ENCODE data around the gene CWC27.
"Not testable (repeated sequence)": the region's sequence is repeated elsewhere in the genome, so short reads cannot be mapped to it uniquely, and the experiment has no call there.

CWC27 gene

GRCh38 chr5:64788156-64788555, 19.4 kb downstream of the CWC27 start:
- no peak for DNase-seq (ENCODE audit: low read depth)

- DNase-seq (ENCODE audit: low read depth): no peak
Observed at GRCh38 chr5:64789457-64789856, 20.7 kb downstream of the CWC27 start.

DNA sequence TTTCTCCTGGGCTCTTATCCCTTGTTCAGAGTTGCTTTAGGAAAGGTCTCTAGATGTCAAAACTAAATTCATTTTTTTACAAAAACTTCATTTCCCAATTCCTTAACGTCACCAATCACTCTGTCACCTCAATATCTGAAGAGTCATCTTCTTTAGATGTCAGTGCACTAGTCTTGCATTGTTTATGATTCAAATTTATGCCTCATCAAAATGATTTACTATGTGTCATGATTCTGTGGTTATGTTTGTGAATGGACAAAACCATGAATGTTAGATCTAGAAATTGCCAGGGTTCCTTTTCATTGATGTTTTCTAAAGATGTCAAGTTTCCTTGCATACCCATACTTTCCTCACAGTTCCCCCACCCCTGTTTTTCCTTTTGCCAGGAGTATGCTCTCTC, 21.5 kb downstream of the CWC27 start:
- no peak for DNase-seq (ENCODE audit: low read depth)

- no peak for DNase-seq (ENCODE audit: low read depth)
Observed at GRCh38 chr5:64792469-64792868, 23.7 kb downstream of the CWC27 start.

DNA sequence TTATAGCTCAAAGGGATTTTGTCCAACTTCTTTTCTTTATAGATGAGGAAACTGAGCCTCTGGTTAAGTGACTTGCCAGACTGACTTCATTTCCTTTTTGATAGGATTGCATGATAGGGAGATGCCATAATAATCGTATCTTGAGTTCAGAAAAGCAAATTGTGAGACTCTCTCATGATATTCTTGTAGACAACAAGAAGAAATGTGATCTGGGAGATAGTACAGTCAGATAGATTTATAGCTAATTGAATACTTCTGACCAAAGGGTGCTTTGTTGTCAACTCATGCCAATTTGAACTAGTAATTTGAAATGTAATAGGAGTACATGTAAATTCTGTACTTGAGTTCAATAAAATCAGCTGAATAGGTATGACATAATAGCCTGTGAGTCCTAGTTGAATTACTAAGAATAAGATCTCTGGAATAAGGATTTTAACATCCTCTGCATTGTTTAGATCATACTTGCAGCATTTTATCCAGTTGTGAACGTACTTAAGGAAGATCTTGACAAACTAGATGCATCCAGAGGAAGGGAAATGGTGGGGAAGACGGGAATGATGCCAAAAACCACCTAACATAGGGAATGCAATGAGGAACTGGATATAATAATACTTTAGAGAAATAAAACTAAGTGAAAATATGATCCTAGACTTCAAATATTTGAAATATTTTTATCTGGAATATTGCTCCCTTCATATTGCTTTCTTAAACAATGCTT, 25.5 kb downstream of the CWC27 start:
- DNase-seq (ENCODE audit: low read depth): no peak

DNA sequence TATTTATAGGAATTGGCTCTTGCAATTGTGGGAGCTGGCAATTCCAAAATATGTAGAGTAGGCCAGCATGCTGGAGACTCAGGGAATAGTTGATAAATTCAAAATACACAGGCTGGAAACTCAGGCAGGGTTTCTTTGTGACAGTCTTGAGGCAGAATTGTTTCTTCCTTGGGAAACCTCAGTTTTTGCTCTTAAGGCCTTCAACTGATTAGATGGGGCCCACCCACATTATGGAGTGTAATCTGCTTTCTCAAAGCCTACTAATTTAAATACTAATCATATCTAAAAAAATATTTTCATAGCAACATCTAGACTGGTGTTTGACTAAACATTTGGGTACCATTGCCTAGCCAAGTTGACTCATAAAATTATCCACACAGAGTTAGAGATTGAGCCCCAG, 27.6 kb downstream of the CWC27 start:
- DNase-seq (ENCODE audit: low read depth): no peak

- no peak for DNase-seq (ENCODE audit: low read depth)
Observed at GRCh38 chr5:64800926-64801325, 32.2 kb downstream of the CWC27 start.

DNA sequence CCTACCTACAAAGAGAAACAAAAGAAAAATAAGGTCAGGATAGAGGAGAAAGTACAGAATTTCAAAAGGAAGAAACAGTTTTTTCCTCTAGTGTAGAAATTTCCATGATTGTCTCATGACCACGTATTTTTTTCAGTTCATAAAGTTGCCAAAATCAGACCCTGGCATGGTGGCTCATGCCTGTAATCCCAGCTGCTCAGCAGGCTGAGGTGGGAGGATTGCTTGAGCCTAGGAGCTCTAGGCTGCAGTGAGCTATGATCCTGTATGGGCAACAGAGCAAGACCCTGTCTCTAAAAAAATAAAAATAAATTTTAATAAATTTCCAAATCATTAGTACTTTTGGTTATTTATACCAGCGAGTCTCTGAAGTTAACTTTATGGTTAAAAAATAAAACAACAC, 37.8 kb downstream of the CWC27 start:
- no peak for DNase-seq (ENCODE audit: low read depth)

DNA sequence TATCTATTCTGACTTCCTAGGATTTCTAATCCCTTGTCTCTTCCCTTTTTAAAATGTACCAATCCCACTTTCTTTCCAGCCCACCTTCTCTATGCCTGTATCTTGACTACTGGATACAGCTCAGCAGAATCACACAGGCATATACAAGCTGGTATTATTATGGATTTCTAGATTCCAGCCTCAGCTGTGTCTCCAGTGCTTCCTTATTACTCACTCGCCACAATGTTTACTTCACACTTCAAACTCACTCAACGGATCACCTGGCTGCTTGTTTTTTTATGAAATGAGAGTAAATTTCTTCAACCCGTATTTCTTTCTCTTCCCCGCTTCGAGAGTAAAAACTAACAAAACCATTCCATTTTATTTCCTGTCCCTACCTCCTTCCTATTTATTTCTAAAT, 38.8 kb downstream of the CWC27 start:
- no peak for DNase-seq (ENCODE audit: low read depth)

DNA sequence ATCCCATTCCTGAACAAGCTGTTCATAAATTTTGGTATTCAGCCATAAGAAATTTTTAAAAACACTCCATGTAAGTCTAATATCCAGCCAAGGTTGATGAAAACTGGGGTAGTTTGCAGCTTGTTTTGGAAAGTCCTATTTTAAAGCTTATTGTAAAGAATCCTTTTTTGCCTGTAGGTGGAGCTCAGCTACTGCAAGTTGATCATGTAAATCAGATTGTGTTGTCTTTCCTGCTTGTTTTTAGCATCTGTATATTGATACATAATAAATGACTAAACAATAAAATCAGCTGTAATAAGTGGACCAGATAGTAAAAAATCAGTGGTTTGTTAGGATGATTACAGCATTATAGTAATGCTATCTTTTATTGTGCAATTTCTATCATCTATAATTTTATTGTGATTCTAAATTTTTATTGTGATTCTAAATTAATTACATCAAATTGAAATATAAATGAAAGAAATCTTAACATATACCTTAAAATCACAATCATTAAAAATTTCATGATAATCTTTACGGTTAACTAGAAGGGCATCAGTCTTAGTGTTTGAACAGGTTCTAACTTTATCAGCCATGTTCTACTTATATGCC, 42.4 kb downstream of the CWC27 start:
- no peak for DNase-seq (ENCODE audit: low read depth)

- DNase-seq (ENCODE audit: low read depth): no peak
Observed at GRCh38 chr5:64814073-64814472, 45.3 kb downstream of the CWC27 start.

- DNase-seq (ENCODE audit: low read depth): no peak
Observed at GRCh38 chr5:64818245-64818644, 49.5 kb downstream of the CWC27 start.

GRCh38 chr5:64819345-64819744, 50.6 kb downstream of the CWC27 start:
- not testable (repeated sequence) for DNase-seq (ENCODE audit: low read depth)

- DNase-seq (ENCODE audit: low read depth): no peak
Observed at GRCh38 chr5:64822320-64822719, 53.6 kb downstream of the CWC27 start.

DNA sequence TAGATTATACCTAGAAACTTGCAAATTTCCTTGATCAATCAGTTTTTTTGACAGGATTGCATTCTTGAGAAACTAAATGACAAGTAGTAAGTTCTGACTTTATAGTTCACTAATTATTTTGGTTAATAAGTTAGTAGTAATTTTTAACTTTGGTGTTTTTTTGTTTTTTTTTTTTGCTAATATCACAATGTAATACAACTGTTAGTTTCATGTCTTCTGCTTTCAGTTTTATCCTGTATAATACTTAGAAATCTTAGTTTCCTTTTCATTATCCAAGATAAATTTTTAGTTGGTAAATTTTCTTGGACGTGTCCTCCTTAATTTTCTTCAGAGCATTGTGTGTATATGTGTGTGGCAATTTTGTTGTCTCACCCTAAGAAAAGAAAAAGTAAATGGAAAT, 57.8 kb downstream of the CWC27 start:
- no peak for DNase-seq (ENCODE audit: low read depth)

DNA sequence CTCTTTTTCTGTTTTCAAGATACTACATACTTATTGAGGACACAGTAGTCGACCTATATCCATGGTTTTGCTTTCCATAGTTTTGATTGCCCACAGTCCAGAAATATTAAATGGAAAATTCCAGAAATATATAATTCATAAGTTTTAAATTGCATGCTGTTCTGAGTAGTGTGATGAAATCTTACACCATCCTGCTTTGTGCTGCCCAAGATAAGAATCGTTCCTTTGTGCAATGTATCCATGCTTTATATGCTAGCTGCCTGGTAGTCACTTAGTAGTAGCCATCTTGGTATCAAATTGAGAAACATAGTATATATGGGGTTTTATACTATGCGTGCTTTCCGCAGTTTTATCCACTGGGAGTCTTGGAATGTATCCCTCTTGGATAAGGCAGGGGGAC, 59.0 kb downstream of the CWC27 start:
- DNase-seq (ENCODE audit: low read depth): no peak

- not testable (repeated sequence) for DNase-seq (ENCODE audit: low read depth)
Observed at GRCh38 chr5:64830650-64831049, 61.9 kb downstream of the CWC27 start.

DNA sequence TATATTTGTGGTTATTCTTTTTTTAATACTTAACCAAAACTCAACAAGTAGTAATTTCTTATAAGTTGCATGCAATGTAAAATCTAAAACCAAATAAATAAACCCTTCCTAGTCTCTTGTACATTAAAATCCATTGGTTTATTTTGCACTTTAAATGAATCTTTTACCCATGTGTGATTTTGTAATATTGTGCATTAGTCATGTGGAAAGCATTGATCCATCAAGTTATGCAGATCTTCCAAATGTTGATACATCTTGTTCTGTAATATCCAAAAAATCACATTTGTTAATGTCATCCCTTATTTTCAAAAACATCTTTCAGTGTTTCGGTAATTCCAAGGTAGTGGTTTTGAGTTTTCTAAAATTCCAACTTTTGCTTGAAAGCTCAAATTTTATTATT, 63.3 kb downstream of the CWC27 start:
- no peak for DNase-seq (ENCODE audit: low read depth)

GRCh38 chr5:64834037-64834436, 65.3 kb downstream of the CWC27 start:
- no peak for DNase-seq (ENCODE audit: low read depth)

DNA sequence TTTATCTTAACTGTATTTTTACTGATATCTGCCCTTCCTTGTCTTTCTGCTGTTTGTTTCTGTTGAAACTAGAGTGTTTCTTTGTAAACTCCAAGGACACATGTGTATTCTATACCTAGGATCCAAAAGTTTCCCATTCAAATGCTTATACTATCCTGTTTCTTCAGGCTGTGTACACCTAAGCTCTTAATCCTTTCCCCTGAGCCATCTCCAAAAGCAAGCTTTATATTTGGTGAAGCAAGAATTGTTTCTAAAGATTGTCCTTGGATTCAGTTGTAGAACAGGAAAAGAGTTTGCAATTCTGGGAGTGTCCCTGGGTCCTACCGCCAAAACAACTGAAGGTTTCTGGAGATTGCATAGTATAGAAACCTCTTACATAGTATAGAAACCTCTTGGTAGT, 65.9 kb downstream of the CWC27 start:
- DNase-seq (ENCODE audit: low read depth): no peak

DNA sequence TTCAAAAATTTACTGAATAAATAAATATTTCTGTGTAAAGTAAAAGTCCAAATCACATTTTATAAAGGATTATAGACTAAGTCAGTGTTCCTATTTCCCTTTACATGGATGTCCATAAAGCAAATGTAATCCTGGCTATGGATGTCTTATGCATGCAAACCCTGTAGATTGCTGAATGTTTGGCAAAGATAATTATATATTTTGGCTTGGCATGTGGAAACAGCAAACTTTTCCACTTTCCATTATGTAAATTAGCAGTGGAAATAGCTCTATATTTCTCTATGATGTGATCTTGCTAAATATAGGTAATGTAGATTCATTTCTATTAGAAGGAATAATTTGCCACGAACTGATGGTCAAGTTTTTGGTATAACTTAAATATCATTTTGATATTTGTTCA, 66.5 kb downstream of the CWC27 start:
- DNase-seq (ENCODE audit: low read depth): no peak

DNA sequence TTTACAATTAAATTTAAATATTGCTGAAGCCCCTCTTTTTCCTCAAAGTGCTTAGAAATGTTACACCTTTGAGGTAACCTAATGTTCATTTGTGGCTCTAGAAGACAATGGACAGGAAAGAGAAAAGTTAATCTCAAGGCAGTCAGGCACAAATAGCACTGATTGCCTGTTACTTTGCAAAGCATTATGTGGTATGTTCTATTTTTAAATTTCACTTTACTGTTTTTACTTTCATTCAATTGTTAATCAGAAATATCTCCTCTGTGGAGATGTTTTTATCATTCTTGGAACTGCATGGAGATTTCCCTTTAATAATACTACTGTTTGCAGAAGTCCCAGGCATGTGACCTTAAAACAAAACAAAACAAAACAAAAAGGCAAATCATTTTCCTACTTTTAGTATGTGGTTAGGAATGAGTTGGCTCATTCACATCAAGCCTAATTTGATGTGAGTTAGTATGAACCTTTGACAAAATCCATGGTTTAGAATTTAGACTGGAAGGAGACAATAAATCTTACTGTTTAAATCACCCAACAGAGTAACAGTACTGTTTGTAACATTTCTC, 67.5 kb downstream of the CWC27 start:
- no peak for DNase-seq (ENCODE audit: low read depth)

- DNase-seq (ENCODE audit: low read depth): no peak
Observed at GRCh38 chr5:64836786-64837185, 68.1 kb downstream of the CWC27 start.

DNA sequence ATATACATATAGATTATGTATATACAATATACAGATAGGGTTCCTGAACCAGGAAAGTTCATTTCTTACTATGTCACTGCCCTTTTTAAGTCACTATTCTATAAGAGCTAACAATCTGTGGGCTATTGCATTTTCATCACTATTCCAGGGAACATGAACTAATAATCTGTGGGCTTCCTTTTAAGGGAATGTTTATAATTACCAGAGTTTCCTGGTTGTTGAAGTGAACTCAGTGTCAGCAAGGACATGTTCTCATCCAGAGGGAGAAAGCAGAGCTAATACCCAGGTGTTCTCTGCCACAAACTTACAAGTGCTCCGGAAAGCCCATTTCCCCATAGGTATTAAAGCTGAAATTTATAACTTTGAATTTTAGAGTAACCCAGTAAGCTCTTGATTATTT, 69.6 kb downstream of the CWC27 start:
- DNase-seq (ENCODE audit: low read depth): no peak
